Stimulated activated CD4-positive, alpha-beta T cell treated with anti-CD3 and anti-CD28 coated beads, Interleukin-1b, Interleukin-23, amount 100 ng/mL, for 1 hour (primary cell): ENCODE results near the gene BICC1.
"Not testable (repeated sequence)": the region's sequence is repeated elsewhere in the genome, so short reads cannot be mapped to it uniquely, and the experiment has no call there.

Experiments used
- DNase-seq, 2 donors: peaks; one replicate each; pipeline ENCODE4 v3.0.0-alpha.2; 2020; ENCODE audit warnings: low read depth in 2 of 2

Gene BICC1

GRCh38 chr10:58567652-58568051 lies 55.0 kb downstream of the BICC1 start:
- DNase-seq = no peak

DNA sequence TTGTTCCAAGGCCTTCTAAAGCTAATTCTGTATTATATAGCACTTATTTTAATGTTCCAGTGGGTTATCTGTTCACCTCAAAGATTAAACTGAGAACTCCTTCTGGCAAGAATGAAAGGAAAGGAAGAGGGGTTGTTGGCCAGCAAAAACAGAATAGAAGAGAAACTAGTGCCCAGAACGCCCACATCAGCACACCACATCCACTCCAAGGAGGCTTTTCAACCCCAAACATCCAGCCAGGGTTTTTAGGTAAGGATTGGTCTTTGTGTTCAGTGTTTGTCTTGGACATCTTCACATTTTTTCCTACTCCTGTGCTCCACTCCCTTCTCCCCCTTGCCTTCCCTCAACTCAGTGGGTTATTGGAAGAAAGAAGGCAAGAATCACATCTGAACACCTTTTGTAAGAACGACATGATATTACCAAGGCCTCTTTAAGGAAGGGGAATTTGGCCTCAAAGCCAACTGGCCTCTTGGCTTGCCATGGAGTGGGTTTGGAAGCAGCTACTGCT lies 55.8 kb downstream of the BICC1 start:
- DNase-seq = no peak

DNA sequence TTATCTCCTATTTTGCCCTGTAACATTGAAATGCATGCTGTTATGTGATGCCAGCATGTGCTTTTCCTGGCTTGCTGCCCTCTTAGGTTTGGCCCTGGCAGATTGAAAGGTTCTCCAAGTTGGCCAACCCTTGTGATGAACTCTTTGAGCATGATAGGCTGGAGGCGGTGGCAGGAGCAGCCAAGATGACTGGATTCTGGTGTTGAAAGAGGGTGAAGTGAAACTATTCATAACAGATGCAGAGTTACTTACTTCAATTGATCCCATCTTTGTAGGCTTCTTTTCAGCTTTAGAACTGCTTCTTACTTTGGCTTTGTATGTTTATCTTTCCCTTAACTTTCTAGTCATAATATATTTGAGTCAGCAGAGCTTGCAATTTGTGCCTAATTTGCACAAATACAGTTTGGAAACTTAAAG lies 57.6 kb downstream of the BICC1 start:
- DNase-seq = no peak

DNA sequence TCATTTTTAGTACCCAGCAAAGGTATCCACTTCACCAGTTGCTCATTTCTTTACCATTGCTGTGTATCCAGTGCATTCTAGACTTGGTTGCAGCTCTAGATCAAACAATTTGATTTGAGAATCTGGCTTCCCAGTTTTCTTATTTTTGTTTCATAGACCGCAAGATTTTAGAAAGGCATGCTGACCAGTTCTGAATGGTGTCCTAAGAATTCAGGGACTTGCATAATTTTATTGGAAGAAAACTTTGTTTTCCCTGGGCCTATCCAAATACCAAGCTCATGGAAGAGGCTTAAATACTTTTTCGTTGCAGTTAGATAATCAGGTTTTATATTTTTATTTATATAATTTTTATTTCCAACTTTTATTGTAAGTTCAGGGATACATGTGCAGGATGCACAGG lies 58.3 kb downstream of the BICC1 start:
- no peak for DNase-seq

GRCh38 chr10:58573144-58573543 lies 60.5 kb downstream of the BICC1 start:
- no peak for DNase-seq

GRCh38 chr10:58574058-58574457 lies 61.4 kb downstream of the BICC1 start:
- DNase-seq = no peak

GRCh38 chr10:58575491-58575890 lies 62.8 kb downstream of the BICC1 start:
- no peak for DNase-seq

GRCh38 chr10:58576751-58577436 lies 64.2 kb downstream of the BICC1 start:
- no peak for DNase-seq

DNA sequence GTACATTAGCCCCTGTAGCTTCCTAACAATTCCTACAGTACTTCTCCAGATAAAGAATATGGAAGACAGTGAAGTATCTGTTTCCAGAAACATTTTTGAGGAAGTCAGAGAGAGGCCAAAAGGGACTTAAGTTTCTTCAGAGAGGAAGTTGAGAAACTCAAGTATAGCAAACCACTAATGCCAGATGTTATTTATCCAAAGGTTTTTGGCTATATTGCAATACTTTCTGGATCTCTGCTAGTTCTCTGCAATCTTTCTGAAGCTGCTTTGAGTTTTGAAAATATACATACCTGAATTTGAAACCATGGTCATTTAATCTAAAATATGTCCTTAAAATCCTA lies 64.7 kb downstream of the BICC1 start:
- DNase-seq = no peak

DNA sequence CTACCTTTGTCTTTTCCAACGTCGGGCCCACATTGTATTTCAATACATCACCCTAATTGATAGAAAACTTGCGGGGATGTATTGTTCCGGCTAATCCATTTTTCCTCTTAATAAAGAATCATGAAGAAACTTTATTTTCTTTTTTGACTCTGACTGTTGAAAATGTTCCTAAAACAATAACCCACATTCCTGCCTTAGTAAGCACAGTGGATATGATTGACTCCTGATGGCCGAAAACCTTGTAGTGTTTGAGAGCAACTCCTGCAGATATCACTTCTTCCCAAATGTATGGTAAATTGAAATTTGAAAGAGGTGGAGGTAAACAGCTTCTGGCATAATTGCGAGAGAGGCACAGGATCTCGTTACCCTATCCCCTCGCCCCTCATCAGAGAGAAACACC lies 65.7 kb downstream of the BICC1 start:
- no peak for DNase-seq

DNA sequence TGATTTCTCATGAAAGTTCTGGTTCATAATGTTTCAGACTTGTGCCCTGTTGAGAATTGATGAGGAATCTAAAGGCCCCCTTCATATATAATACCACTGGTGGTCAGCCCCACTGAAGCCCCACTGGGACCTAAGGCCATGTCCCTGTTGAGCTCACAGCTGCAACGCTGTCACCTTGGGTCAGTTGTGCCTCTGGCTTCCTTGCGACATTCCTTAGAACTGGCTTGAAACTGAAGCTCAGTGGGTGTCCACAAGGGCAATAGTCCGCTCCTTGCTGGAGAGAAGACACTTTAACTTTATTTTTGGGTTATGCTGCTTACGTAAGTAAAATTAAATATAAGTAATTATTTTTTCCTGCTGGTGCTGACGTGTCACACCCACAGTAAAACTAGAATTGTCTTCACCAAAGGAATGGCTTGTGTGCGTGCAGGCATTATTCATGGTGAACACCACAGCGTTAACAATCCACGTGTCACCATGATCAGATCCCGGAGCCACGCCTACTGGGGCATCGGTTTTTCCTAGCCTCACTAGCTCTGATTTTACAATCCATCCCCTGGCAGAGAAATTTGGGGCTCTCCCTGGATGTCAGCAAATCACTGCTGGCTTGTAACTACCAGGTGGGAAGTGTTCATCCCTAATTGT lies 66.5 kb downstream of the BICC1 start:
- no peak for DNase-seq

- DNase-seq = no peak
Observed at GRCh38 chr10:58582045-58582444, 69.4 kb downstream of the BICC1 start.

GRCh38 chr10:58585435-58585834 lies 72.8 kb downstream of the BICC1 start:
- no peak for DNase-seq

DNA sequence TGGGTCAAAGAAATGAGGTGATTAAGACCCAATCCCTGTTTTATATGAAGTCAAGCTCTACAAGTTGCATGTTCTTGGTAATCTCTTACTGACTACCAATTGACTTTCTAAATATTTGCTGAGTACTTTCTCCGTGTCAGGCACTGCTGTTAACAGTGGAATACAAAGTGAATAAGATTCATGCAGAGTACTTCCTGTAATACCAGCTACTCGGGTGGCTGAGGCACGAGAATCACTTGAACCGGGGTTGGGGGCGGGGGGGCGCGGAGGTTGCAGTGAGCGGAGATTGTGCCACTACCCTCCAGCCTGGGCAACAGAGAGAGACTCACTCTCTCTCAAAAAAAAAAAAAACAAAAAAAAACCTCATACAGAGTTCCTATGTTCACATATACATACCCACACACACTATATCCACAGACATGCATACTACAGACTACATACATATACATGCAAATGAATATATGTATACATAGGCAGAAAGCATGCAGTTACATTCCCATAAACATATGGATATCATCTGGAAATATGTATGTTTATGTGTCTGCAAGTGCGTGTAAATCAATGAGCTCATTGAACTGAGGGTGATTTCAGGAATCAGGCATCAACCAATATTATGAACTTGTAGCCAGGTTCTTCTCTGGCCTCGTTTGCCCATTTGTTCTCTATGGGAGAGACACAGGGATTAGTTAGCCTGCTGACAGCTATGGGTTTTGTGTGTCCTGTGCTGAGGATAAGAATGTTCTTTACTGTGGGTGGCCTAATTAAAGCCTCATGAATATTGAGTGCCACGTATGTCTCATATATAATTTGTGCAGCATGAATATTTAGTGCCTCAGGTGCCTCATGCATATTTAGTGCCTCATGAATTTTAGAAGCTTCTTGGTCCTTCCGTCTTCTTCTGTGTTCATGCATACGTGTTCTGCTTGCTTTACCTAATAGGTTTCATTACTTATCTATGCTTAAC lies 73.9 kb downstream of the BICC1 start:
- DNase-seq = no peak

- no peak for DNase-seq
Observed at GRCh38 chr10:58587676-58588075, 75.0 kb downstream of the BICC1 start.

GRCh38 chr10:58588673-58589265 lies 76.1 kb downstream of the BICC1 start:
- DNase-seq = no peak

- DNase-seq = no peak
Observed at GRCh38 chr10:58590152-58590840, 77.6 kb downstream of the BICC1 start.

GRCh38 chr10:58590924-58591323 lies 78.3 kb downstream of the BICC1 start:
- no peak for DNase-seq

GRCh38 chr10:58593008-58593407 lies 80.3 kb downstream of the BICC1 start:
- DNase-seq = no peak

- not testable (repeated sequence) for DNase-seq
Observed at GRCh38 chr10:58597211-58597610, 84.5 kb downstream of the BICC1 start.

- no peak for DNase-seq
Observed at GRCh38 chr10:58599927-58600553, 87.4 kb downstream of the BICC1 start.
